Endothelial cell of umbilical vein (primary cell): ENCODE measurements around the gene CPVL. TPM values are rescaled to one million over a fixed set of nuclear protein-coding genes. Genes with fewer than 3 reads are reported as not detected.

Experiments
- BruUV-seq: library from RNA; stranded (reverse); fragments of 400-500 nt; replicated peaks from 2 replicates; lab custom pipeline; 2021; lab: Mats Ljungman, UMichigan
- CTCF ChIA-PET: fragments of 300-600, 350-600 bp; sonication (Branson Sonifier 250); formaldehyde crosslinking; loops from one replicate; lab custom pipeline; 2021; ENCODE audit warnings: antibody characterized with exemption, inconsistent platforms; lab: Charles Lee
- POLR2A ChIA-PET: fragments of 300-600, 350-600 bp; sonication (Branson Sonifier 250); formaldehyde crosslinking; loops from one replicate; lab custom pipeline; 2021; ENCODE audit warnings: antibody characterized with exemption, inconsistent platforms; lab: Charles Lee
- DNase-seq: peaks from one replicate; pipeline ENCODE4 v3.0.0-alpha.2; 2011; ENCODE audit warnings: low read depth, low spot score
- FAIRE-seq: peaks from 2 replicates; lab custom pipeline; 2011; peaks lifted over from hg19 to GRCh38; lab: Jason Lieb, UNC
- H2AFZ ChIP-seq: 2 replicates; pipeline ENCODE4 v1.6.0; 2012; ENCODE audit warnings: low read depth, low read length, control low read depth, inconsistent platforms
- H3K27ac ChIP-seq: 2 replicates; pipeline ENCODE4 v1.5.1; 2011; ENCODE audit warnings: low read depth, mild to moderate bottlenecking, control low read depth, low read length, moderate library complexity; ENCODE audit not compliant: insufficient read depth
- H3K27me3 ChIP-seq, 2 experiments: 2 replicates each; pipeline versions ENCODE4 v1.6.0 to v1.6.1; 2011; ENCODE audit warnings: low read length in 2 of 2, mixed read lengths in 1 of 2; ENCODE audit not compliant: control insufficient read depth in 2 of 2, insufficient read depth in 2 of 2
- H3K36me3 ChIP-seq, 2 experiments: 2 replicates in 1 of 2; 3 replicates in 1 of 2; pipeline ENCODE4 v1.5.1; 2011; ENCODE audit warnings: low read length in 2 of 2, mild to moderate bottlenecking in 1 of 2, moderate library complexity in 1 of 2; ENCODE audit not compliant: control insufficient read depth in 2 of 2, insufficient read depth in 2 of 2; ENCODE audit errors: extremely low read depth in 1 of 2
- H3K4me1 ChIP-seq: 3 replicates; pipeline ENCODE4 v1.5.1; 2011; ENCODE audit warnings: mild to moderate bottlenecking, low read length; ENCODE audit not compliant: control insufficient read depth, insufficient read depth; ENCODE audit errors: extremely low read depth
- H3K4me2 ChIP-seq: 2 replicates; pipeline ENCODE4 v1.6.1; 2011; ENCODE audit warnings: low read length, control low read depth, mixed read lengths; ENCODE audit not compliant: insufficient read depth
- H3K4me3 ChIP-seq, 3 experiments: fragments of 200-600 bp in 1 of 3; sonication (generic), shearing (Covaris generic) in 1 of 3; replicated peaks in 1 of 3; 2 replicates each; pipeline ENCODE4 v1.5.1; 2011 to 2016; ENCODE audit warnings: control low read depth in 3 of 3, low read length in 3 of 3, mild to moderate bottlenecking in 2 of 3, inconsistent platforms in 1 of 3, low read depth in 1 of 3, moderate library complexity in 1 of 3; ENCODE audit not compliant: insufficient read depth in 1 of 3
- H3K79me2 ChIP-seq: 2 replicates; pipeline ENCODE4 v1.6.0; 2012; ENCODE audit warnings: low read length, inconsistent platforms; ENCODE audit not compliant: control insufficient read depth, insufficient read depth
- H3K9ac ChIP-seq: replicated peaks from 2 replicates; pipeline ENCODE3; 2011; ENCODE audit warnings: low read length, control low read depth; ENCODE audit not compliant: insufficient read depth; ENCODE audit errors: extremely low read depth
- H3K9me1 ChIP-seq: replicated peaks from 3 replicates; pipeline ENCODE4 v1.6.0; 2011; ENCODE audit warnings: mild to moderate bottlenecking, low read length; ENCODE audit not compliant: control insufficient read depth, insufficient read depth; ENCODE audit errors: extremely low read depth
- H3K9me3 ChIP-seq: replicated peaks from 2 replicates; pipeline ENCODE4 v1.5.1; 2012; ENCODE audit warnings: low read length, inconsistent platforms; ENCODE audit not compliant: control insufficient read depth, insufficient read depth
- H4K20me1 ChIP-seq: replicated peaks from 2 replicates; pipeline ENCODE3; 2011; ENCODE audit warnings: mild to moderate bottlenecking, low read length; ENCODE audit not compliant: control insufficient read depth, insufficient read depth; ENCODE audit errors: extremely low read depth
- CTCF ChIP-seq, 2 donors: IDR thresholded peaks; 1 replicate in 1 of 2; 2 replicates in 1 of 2; pipeline ENCODE4 v1.5.1; 2011; ENCODE audit warnings: low read length in 2 of 2, mild to moderate bottlenecking in 2 of 2, moderate library complexity in 2 of 2, control low read depth in 1 of 2, inconsistent platforms in 1 of 2, low read depth in 1 of 2; ENCODE audit not compliant: insufficient read depth in 1 of 2; ENCODE audit errors: extremely low read depth in 1 of 2
- FOS ChIP-seq: IDR thresholded peaks from 2 replicates; pipeline ENCODE4 v1.6.1; 2011; ENCODE audit warnings: mild to moderate bottlenecking, low read length, moderate library complexity, borderline replicate concordance; ENCODE audit not compliant: insufficient read depth
- JUN ChIP-seq: IDR thresholded peaks from 2 replicates; pipeline ENCODE4 v1.6.1; 2011; ENCODE audit warnings: borderline replicate concordance, low read depth; ENCODE audit not compliant: insufficient read length, insufficient read depth
- MAX ChIP-seq: IDR thresholded peaks from 2 replicates; pipeline ENCODE4 v1.6.1; 2011; ENCODE audit not compliant: insufficient read depth, insufficient read length
- MYC ChIP-seq: IDR thresholded peaks from one replicate; pipeline ENCODE4 v1.6.1; 2011; ENCODE audit warnings: mild to moderate bottlenecking, low read depth, low read length
- POLR2A ChIP-seq: IDR thresholded peaks from 2 replicates; pipeline ENCODE4 v1.6.1; 2012; ENCODE audit warnings: low read depth, mild to moderate bottlenecking, control low read depth, low read length
- dilution Hi-C: fragments of 300-500 bp; cut with MboI; formaldehyde crosslinking; loops from one replicate; pipeline ENCODE4 v1.15.0; 2019; ENCODE audit warnings: low sequenced_read_pairs; ENCODE audit not compliant: extremely low pct_ligation_motif_present
- intact Hi-C: fragments of 100-400 bp; cut with micrococcal nuclease; formaldehyde crosslinking; loops from one replicate; pipeline ENCODE4 v1.10.0; 2022
- polyA plus RNA-seq, 4 experiments: library from polyadenylated mRNA; depleted of rRNA in 3 of 4; stranded (reverse) in 3 of 4; unstranded in 1 of 4; fragments of >200 nt; gene quantifications; 2 replicates each; pipeline versions ENCODE4 v1.2.1 to v1.2.3, GENCODE V29; 2011 to 2012; ENCODE audit warnings: missing spikeins in 1 of 4
- total RNA-seq: library from RNA; stranded (reverse); gene quantifications from 2 replicates; pipeline ENCODE4 v1.2.3, GENCODE V29; 2021

The CPVL gene
- total and polyA plus RNA-seq, 2 donors (not counting 3 experiments of a cell fraction or from before 2014, with no cell fraction given), result 0.14 TPM; not detected in 1

GRCh38 chr7:28957064-28957750, 189.1 kb downstream of the CPVL start:
- peaks cover 11% of the 10 kb centered on the region for H3K4me1 ChIP-seq
- H3K9me1 ChIP-seq, result no peaks in the 10 kb centered on the region
- no peak overlapping the region for H3K27ac ChIP-seq
- dilution Hi-C loops (no loop called here), intact Hi-C loops (no loop called here)
- H2AFZ ChIP-seq, result peak overlapping the region; percentile 70
- POLR2A ChIA-PET, result interaction anchor here (1.4 kb wide), 1 partner anchor 30 kb away, joined by 4 read pairs; no protein-coding TSS in a partner anchor
- no peak for FAIRE-seq
- peak overlapping the region; percentile 20 for H3K4me2 ChIP-seq
- H3K27me3 ChIP-seq, result peaks cover 18 to 26% of the 10 kb centered on the region in 2 experiments
- H3K36me3 ChIP-seq, result no peaks in the 10 kb centered on the region
- no peaks in the 10 kb centered on the region for H3K79me2 ChIP-seq
- CTCF ChIA-PET, result interaction anchor here (0.6 to 16.1 kb wide), 41 partner anchors 10 to 653 kb away, joined by 3 to 518 read pairs (median 6); no protein-coding TSS in a partner anchor
- H4K20me1 ChIP-seq, result no peaks in the 10 kb centered on the region
- DNase-seq, result peak; percentile 38
- H3K4me3 ChIP-seq, result peak overlapping the region in 1 of 3 experiments; percentile 16
- BruUV-seq, result no TSS peak
- H3K9ac ChIP-seq, result no peak overlapping the region
- TF ChIP-seq POLR2A (no peak), MAX (no peak), JUN (no peak), CTCF (IDR thresholded peaks at IDR 0.05; ENCODE audit: extremely low read depth in 1 of 2, insufficient read depth in 1 of 2, low read depth in 1 of 2, low read length in 2 of 2) (no peak), FOS (no peak), MYC (no peak)
- no peaks in the 10 kb centered on the region for H3K9me3 ChIP-seq
